ENCODE measurements around the gene SMG6.

The SMG6 gene

DNA sequence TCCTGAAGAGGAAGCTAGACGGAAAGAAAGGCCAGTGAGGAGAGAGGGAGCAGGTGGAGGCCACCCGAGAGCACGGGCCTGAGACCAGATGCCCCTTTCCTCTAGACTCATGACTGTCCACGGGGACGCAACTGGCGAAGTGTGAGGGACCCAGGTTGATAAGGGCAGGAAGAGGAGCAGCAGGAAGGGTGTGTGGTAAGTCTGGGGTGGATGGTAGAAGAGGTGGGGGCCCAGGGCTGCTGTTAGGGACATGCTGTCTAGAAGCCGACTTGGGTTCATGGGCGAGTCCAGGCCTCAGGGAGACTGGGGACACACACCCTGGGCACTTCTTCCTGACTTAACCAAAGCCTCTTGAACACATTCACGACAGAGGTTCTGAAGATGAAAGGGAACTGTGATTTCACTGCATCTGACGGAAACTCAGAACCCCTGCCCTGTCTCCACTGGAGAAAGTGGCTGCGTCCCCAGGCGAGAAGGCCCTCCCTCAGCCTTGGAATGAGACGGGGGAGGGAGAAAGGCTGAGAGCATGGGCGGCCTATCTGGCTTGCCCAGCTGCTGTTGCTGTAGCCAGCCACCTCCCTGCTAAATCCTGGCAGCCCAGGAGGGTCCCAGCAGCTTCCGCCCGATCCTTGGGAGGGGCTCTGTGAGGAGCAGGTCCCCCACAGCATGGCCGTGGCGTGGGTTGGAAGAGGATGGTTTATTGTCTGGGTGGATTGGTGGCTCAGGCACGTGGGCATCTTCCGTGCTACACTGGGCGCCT lies 242.7 kb downstream of the SMG6 start:
- H2AK5ac ChIP-seq (ENCODE audit: low read length, severe bottlenecking) = peak overlapping the region; percentile 21
- no peak overlapping the region for H3K14ac ChIP-seq (ENCODE audit: low read length in 2 of 2)
- peak overlapping the region; percentile 59 for H4K8ac ChIP-seq (ENCODE audit: low read length)
- H2BK5ac ChIP-seq (ENCODE audit: low read depth, low read length, poor library complexity, severe bottlenecking) = no peak overlapping the region
- H3K27ac ChIP-seq (ENCODE audit: low read length, poor library complexity, severe bottlenecking) = no peak overlapping the region
- peaks cover 20% of the 10 kb centered on the region for H3K79me1 ChIP-seq (replicated peaks; ENCODE audit: low read length, poor library complexity, severe bottlenecking)
- no peaks in the 10 kb centered on the region for H3K9me3 ChIP-seq (ENCODE audit: control insufficient read depth, low read length)
- H3K18ac ChIP-seq (ENCODE audit: low read depth in 1 of 2, low read length in 2 of 2) = peak overlapping the region; percentile 52 to 70
- H3K23ac ChIP-seq (ENCODE audit: low read length in 2 of 2) = peak overlapping the region in 1 of 2 experiments; percentile 3
- H3K9ac ChIP-seq (ENCODE audit: low read length) = peak overlapping the region; percentile 93
- H3K27me3 ChIP-seq (ENCODE audit: control insufficient read depth in 1 of 2, insufficient read depth in 1 of 2, low read length in 2 of 2) = no peaks in the 10 kb centered on the region
- peaks cover 45 to 78% of the 10 kb centered on the region in 2 experiments for H3K36me3 ChIP-seq (ENCODE audit: control insufficient read depth in 1 of 2, insufficient read depth in 2 of 2, low read depth in 1 of 2, low read length in 2 of 2)
- H3K4me1 ChIP-seq (ENCODE audit: control insufficient read depth, insufficient read depth, low read depth, low read length) = peaks cover 52% of the 10 kb centered on the region
- H2AFZ ChIP-seq (ENCODE audit: low read depth, low read length) = no peak overlapping the region
- H2BK120ac ChIP-seq (ENCODE audit: low read depth, low read length) = peak overlapping the region; percentile 35
- H2BK15ac ChIP-seq (ENCODE audit: low read depth, poor library complexity, severe bottlenecking) = no peak overlapping the region
- no peak overlapping the region for H3K4me3 ChIP-seq (ENCODE audit: insufficient read depth in 1 of 2, low read depth in 1 of 2, low read length in 2 of 2)
- 90% methylated on average over 19 of the region's 21 CpGs for WGBS
- peak overlapping the region; percentile 18 to 66 for H2BK12ac ChIP-seq (ENCODE audit: low read length in 2 of 2)
- H3K4ac ChIP-seq (ENCODE audit: low read depth in 1 of 2, low read length in 2 of 2) = peak overlapping the region in 1 of 2 experiments; percentile 46
- H4K91ac ChIP-seq (ENCODE audit: low read length) = peak overlapping the region; percentile 93
- no peak overlapping the region for H3K4me2 ChIP-seq (ENCODE audit: low read length, poor library complexity, severe bottlenecking)
- peak; percentile 46 for DNase-seq

DNA sequence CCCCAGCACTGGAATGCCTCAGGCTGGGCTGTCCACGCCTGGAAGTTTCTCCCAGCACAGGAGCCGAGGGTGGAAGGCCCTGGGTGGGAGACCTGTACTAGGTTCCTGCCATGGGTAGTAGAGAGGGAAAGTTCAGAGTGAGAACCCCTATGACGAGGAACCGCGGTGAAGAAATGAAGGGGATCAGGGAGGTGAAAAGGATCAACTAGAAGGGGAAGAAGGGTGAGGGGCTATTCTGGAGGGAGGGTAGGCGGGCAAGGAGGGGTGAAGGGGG lies 243.3 kb downstream of the SMG6 start:
- Histone ChIP-seq H3K18ac (ENCODE audit: low read depth in 1 of 2, low read length in 2 of 2) (peak overlapping the region in 1 of 2 experiments; percentile 1), H2BK120ac (ENCODE audit: low read depth, low read length) (peak overlapping the region; percentile 35), H2BK12ac (ENCODE audit: low read length in 2 of 2) (peak overlapping the region; percentile 18 to 66), H3K4ac (ENCODE audit: low read depth in 1 of 2, low read length in 2 of 2) (peak overlapping the region in 1 of 2 experiments; percentile 46), H4K91ac (ENCODE audit: low read length) (peak overlapping the region; percentile 74), H3K14ac (ENCODE audit: low read length in 2 of 2) (no peak overlapping the region), H3K27ac (ENCODE audit: low read length, poor library complexity, severe bottlenecking) (no peak overlapping the region), H3K23ac (ENCODE audit: low read length in 2 of 2) (no peak overlapping the region), H2AK5ac (ENCODE audit: low read length, severe bottlenecking) (no peak overlapping the region), H3K79me1 (replicated peaks; ENCODE audit: low read length, poor library complexity, severe bottlenecking) (peaks cover 18% of the 10 kb centered on the region), H2BK5ac (ENCODE audit: low read depth, low read length, poor library complexity, severe bottlenecking) (no peak overlapping the region), H3K36me3 (ENCODE audit: control insufficient read depth in 1 of 2, insufficient read depth in 2 of 2, low read depth in 1 of 2, low read length in 2 of 2) (peaks cover 42 to 75% of the 10 kb centered on the region in 2 experiments), H2BK15ac (ENCODE audit: low read depth, poor library complexity, severe bottlenecking) (no peak overlapping the region), H3K27me3 (ENCODE audit: control insufficient read depth in 1 of 2, insufficient read depth in 1 of 2, low read length in 2 of 2) (no peaks in the 10 kb centered on the region), H4K8ac (ENCODE audit: low read length) (peak overlapping the region; percentile 35), H2AFZ (ENCODE audit: low read depth, low read length) (no peak overlapping the region), H3K4me1 (ENCODE audit: control insufficient read depth, insufficient read depth, low read depth, low read length) (peaks cover 48% of the 10 kb centered on the region), H3K4me2 (ENCODE audit: low read length, poor library complexity, severe bottlenecking) (no peak overlapping the region), H3K9ac (ENCODE audit: low read length) (peak overlapping the region; percentile 93), H3K4me3 (ENCODE audit: insufficient read depth in 1 of 2, low read depth in 1 of 2, low read length in 2 of 2) (no peak overlapping the region), H3K9me3 (ENCODE audit: control insufficient read depth, low read length) (no peaks in the 10 kb centered on the region)
- no peak for DNase-seq
- WGBS = 98% methylated on average over 6 of the region's 6 CpGs

DNA sequence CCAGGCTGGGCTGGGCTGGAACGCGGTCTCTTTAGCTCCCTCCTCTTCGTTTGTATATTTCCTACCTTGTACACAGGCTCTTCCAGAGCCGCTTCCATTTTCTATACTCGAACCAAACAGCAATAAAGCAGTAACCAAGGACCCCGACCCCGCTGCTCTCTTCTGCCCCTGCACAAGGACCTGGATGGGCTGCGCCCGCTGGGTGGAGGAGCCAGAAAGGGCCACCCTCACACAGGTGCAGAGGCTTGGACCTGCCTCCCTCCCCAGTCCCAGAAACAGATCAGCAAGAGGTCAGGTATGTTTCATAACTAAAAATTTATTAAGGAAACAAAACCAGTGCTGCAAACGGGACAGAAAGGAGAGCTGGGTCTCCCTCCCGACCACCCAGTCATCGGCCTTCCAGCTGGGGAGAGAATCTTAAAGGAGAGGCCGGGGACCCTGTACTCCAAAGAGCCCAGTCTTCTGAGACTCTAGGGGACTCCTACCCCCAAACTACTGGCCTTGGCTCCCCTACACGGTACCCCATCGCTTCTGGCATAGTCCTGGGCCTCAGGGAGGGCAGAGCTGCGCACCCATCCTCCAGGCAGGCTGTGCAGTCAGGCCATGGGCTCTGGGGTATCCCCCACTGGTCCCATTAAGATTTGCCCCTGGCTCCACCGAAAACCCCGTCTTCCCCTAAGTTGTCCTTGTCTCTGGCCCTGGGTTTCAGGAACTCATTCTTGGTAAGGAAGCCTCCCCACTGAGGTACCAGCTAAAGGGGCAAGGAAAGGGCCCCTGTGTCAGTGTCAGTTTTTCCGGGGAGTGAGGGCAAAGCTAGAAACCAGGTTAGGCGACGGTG lies 243.8 kb downstream of the SMG6 start:
- H3K79me1 ChIP-seq (replicated peaks; ENCODE audit: low read length, poor library complexity, severe bottlenecking) = peaks cover 17% of the 10 kb centered on the region
- H3K27me3 ChIP-seq (ENCODE audit: control insufficient read depth in 1 of 2, insufficient read depth in 1 of 2, low read length in 2 of 2) = no peaks in the 10 kb centered on the region
- H3K9ac ChIP-seq (ENCODE audit: low read length) = peak overlapping the region; percentile 93
- H2BK15ac ChIP-seq (ENCODE audit: low read depth, poor library complexity, severe bottlenecking) = no peak overlapping the region
- H2AFZ ChIP-seq (ENCODE audit: low read depth, low read length) = no peak overlapping the region
- peak overlapping the region; percentile 53 for H4K8ac ChIP-seq (ENCODE audit: low read length)
- H3K4me1 ChIP-seq (ENCODE audit: control insufficient read depth, insufficient read depth, low read depth, low read length) = peaks cover 43% of the 10 kb centered on the region
- no peak for DNase-seq
- H3K14ac ChIP-seq (ENCODE audit: low read length in 2 of 2) = no peak overlapping the region
- peak overlapping the region in 1 of 2 experiments; percentile 66 for H2BK12ac ChIP-seq (ENCODE audit: low read length in 2 of 2)
- H3K9me3 ChIP-seq (ENCODE audit: control insufficient read depth, low read length) = no peaks in the 10 kb centered on the region
- peaks cover 40 to 69% of the 10 kb centered on the region in 2 experiments for H3K36me3 ChIP-seq (ENCODE audit: control insufficient read depth in 1 of 2, insufficient read depth in 2 of 2, low read depth in 1 of 2, low read length in 2 of 2)
- H3K4ac ChIP-seq (ENCODE audit: low read depth in 1 of 2, low read length in 2 of 2) = no peak overlapping the region
- peak overlapping the region; percentile 27 to 68 for H3K18ac ChIP-seq (ENCODE audit: low read depth in 1 of 2, low read length in 2 of 2)
- peak overlapping the region; percentile 20 for H2AK5ac ChIP-seq (ENCODE audit: low read length, severe bottlenecking)
- no peak overlapping the region for H3K27ac ChIP-seq (ENCODE audit: low read length, poor library complexity, severe bottlenecking)
- no peak overlapping the region for H3K23ac ChIP-seq (ENCODE audit: low read length in 2 of 2)
- no peak overlapping the region for H3K4me2 ChIP-seq (ENCODE audit: low read length, poor library complexity, severe bottlenecking)
- H2BK120ac ChIP-seq (ENCODE audit: low read depth, low read length) = peak overlapping the region; percentile 77
- no peak overlapping the region for H2BK5ac ChIP-seq (ENCODE audit: low read depth, low read length, poor library complexity, severe bottlenecking)
- H4K91ac ChIP-seq (ENCODE audit: low read length) = peak overlapping the region; percentile 74
- WGBS = 86% methylated on average over 21 of the region's 21 CpGs
- H3K4me3 ChIP-seq (ENCODE audit: insufficient read depth in 1 of 2, low read depth in 1 of 2, low read length in 2 of 2) = peak overlapping the region in 1 of 2 experiments; percentile 44
